HepG2 (cell line): ENCODE results near the gene GOLGA6C.

Experiments
- CC2D1A ChIP-seq: sonication (generic); formaldehyde crosslinking; IDR thresholded peaks from 2 replicates; pipeline ENCODE4 v1.8.1; 2023; ENCODE audit warnings: mild to moderate bottlenecking, missing genetic modification reagents
- MAX ChIP-seq: IDR thresholded peaks from 2 replicates; pipeline ENCODE4 v1.6.1; 2012; ENCODE audit warnings: inconsistent platforms
- NFE2L1 ChIP-seq: sonication (generic); formaldehyde crosslinking; IDR thresholded peaks from 2 replicates; pipeline ENCODE4 v1.4.0; 2020; ENCODE audit warnings: missing genetic modification reagents, mild to moderate bottlenecking, borderline replicate concordance
- NFYB ChIP-seq: sonication (generic); formaldehyde crosslinking; IDR thresholded peaks from 2 replicates; pipeline ENCODE4 v1.4.0; 2020; ENCODE audit warnings: missing genetic modification reagents
- U2AF2 ChIP-seq: fragments of 200-400 bp; formaldehyde crosslinking; IDR thresholded peaks from 2 replicates; pipeline ENCODE4 v1.6.1; 2017; ENCODE audit warnings: low read depth, mild to moderate bottlenecking, low read length
- ZFP82 ChIP-seq: sonication (generic); formaldehyde crosslinking; IDR thresholded peaks from 2 replicates; pipeline ENCODE4 v1.5.1; 2020; ENCODE audit warnings: mild to moderate bottlenecking, missing genetic modification reagents, borderline replicate concordance
- ZNF24 ChIP-seq: fragments of 450-650 bp; IDR thresholded peaks from 2 replicates; pipeline ENCODE4 v1.6.1; 2017; ENCODE audit warnings: antibody characterized with exemption, mild to moderate bottlenecking
- ZNF407 ChIP-seq: sonication (generic); formaldehyde crosslinking; IDR thresholded peaks from one replicate; pipeline ENCODE4 v1.5.1; 2020; ENCODE audit warnings: mild to moderate bottlenecking, missing genetic modification reagents; ENCODE audit errors: not compliant biosample characterization
- ZNF629 ChIP-seq: sonication (generic); formaldehyde crosslinking; conservative IDR thresholded peaks from 2 replicates; pipeline ENCODE4 v1.5.0; 2020; ENCODE audit warnings: missing genetic modification reagents
- ZZZ3 ChIP-seq: sonication (generic); formaldehyde crosslinking; IDR thresholded peaks from 2 replicates; pipeline ENCODE4 v1.4.0; 2020; ENCODE audit warnings: missing genetic modification reagents, mild to moderate bottlenecking, borderline replicate concordance
- TF ChIP-seq, protein P1 (sequence below), 2 experiments: sonication (generic) in 1 of 2; formaldehyde crosslinking in 1 of 2; IDR thresholded peaks; 2 replicates each; pipeline versions ENCODE4 v1.5.1 to v1.6.1; 2011 to 2020; ENCODE audit warnings: borderline replicate concordance in 1 of 2, low read depth in 1 of 2, low read length in 1 of 2, mild to moderate bottlenecking in 1 of 2, missing genetic modification reagents in 1 of 2, moderate library complexity in 1 of 2
- TF ChIP-seq, protein P2 (sequence below): IDR thresholded peaks from 2 replicates; pipeline ENCODE4 v1.6.1; 2016; ENCODE audit warnings: mild to moderate bottlenecking

- no peak for TF ChIP-seq ZNF407 (CRISPR knock-in tag)
- no peak for TF ChIP-seq U2AF2
- no peak for TF ChIP-seq NFYB (CRISPR knock-in tag)
- TF ChIP-seq ZNF629 (CRISPR knock-in tag) = no peak
- no peak for TF ChIP-seq MAX
- no peak for TF ChIP-seq ZNF24
- no peak for TF ChIP-seq NFE2L1
- no peak for TF ChIP-seq ZZZ3 (CRISPR knock-in tag)
- TF ChIP-seq CC2D1A (CRISPR knock-in tag) = no peak
- TF ChIP-seq, protein P1, sequence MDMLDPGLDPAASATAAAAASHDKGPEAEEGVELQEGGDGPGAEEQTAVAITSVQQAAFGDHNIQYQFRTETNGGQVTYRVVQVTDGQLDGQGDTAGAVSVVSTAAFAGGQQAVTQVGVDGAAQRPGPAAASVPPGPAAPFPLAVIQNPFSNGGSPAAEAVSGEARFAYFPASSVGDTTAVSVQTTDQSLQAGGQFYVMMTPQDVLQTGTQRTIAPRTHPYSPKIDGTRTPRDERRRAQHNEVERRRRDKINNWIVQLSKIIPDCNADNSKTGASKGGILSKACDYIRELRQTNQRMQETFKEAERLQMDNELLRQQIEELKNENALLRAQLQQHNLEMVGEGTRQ (IDR thresholded peaks at IDR 0.05; ENCODE audit: low read depth, low read length) = no peak
- TF ChIP-seq, protein P1 (CRISPR knock-in tag; IDR thresholded peaks at IDR 0.05; ENCODE audit: borderline replicate concordance) = no peak
- no peak for TF ChIP-seq ZFP82
- TF ChIP-seq, protein P2, sequence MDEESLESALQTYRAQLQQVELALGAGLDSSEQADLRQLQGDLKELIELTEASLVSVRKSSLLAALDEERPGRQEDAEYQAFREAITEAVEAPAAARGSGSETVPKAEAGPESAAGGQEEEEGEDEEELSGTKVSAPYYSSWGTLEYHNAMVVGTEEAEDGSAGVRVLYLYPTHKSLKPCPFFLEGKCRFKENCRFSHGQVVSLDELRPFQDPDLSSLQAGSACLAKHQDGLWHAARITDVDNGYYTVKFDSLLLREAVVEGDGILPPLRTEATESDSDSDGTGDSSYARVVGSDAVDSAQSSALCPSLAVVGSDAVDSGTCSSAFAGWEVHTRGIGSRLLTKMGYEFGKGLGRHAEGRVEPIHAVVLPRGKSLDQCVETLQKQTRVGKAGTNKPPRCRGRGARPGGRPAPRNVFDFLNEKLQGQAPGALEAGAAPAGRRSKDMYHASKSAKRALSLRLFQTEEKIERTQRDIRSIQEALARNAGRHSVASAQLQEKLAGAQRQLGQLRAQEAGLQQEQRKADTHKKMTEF (CRISPR knock-in tag) = no peak
Observed at GRCh38 chr15:75224281-75224680, 33.9 kb upstream of the GOLGA6C start.
